ENCODE results near the gene DNAJB5. TPM values are rescaled to one million over a fixed set of nuclear protein-coding genes. Genes with fewer than 3 reads are reported as not detected.

DNAJB5 gene
- polyA plus RNA-seq, 1 experiment = 5.1 TPM

GRCh38 chr9:35027374-35027773 lies 37.8 kb downstream of the DNAJB5 start:
- no peak for DNase-seq (ENCODE audit: low read depth, low spot score)
- Histone ChIP-seq H3K4me3 (ENCODE audit: low read depth, low read length) (no peak overlapping the region), H3K27me3 (ENCODE audit: control insufficient read depth, insufficient read depth, low read length) (no peaks in the 10 kb centered on the region), H3K27ac (ENCODE audit: low read depth, low read length) (no peak overlapping the region), H3K9me3 (ENCODE audit: control insufficient read depth, insufficient read depth, low read length) (peaks cover 5% of the 10 kb centered on the region)
- TF ChIP-seq CTCF (IDR thresholded peaks at IDR 0.05; ENCODE audit: low read depth, low read length) = no peak
- ChIA-PET POLR2A (interaction anchor here (0.7 kb wide), 1 partner anchor 29 kb away, joined by 10 read pairs; no protein-coding TSS in a partner anchor), CTCF (interaction anchor here (1.3 to 3.5 kb wide), 4 partner anchors 24 to 128 kb away, joined by 4 to 13 read pairs (median 6); partner anchors contain the start of gene PIGO)

- DNase-seq (ENCODE audit: low read depth, low spot score) = no peak
- CTCF ChIA-PET = interaction anchor here (0.9 to 3.5 kb wide), 4 partner anchors 23 to 129 kb away, joined by 3 to 13 read pairs (median 6); partner anchors contain the start of gene PIGO
- Histone ChIP-seq H3K9me3 (ENCODE audit: control insufficient read depth, insufficient read depth, low read length) (peaks cover 5% of the 10 kb centered on the region), H3K4me3 (ENCODE audit: low read depth, low read length) (no peak overlapping the region), H3K27me3 (ENCODE audit: control insufficient read depth, insufficient read depth, low read length) (no peaks in the 10 kb centered on the region), H3K27ac (ENCODE audit: low read depth, low read length) (no peak overlapping the region)
- TF ChIP-seq CTCF (IDR thresholded peaks at IDR 0.05; ENCODE audit: low read depth, low read length) = no peak
- POLR2A ChIA-PET = interaction anchor here (0.7 kb wide), 1 partner anchor 29 kb away, joined by 10 read pairs; no protein-coding TSS in a partner anchor
These were observed 38.3 kb downstream of the DNAJB5 start for GRCh38 chr9:35027860-35028259.

- TF ChIP-seq CTCF (IDR thresholded peaks at IDR 0.05; ENCODE audit: low read depth, low read length) = no peak
- Histone ChIP-seq H3K27ac (ENCODE audit: low read depth, low read length) (no peak overlapping the region), H3K4me3 (ENCODE audit: low read depth, low read length) (no peak overlapping the region), H3K9me3 (ENCODE audit: control insufficient read depth, insufficient read depth, low read length) (peaks cover 5% of the 10 kb centered on the region), H3K27me3 (ENCODE audit: control insufficient read depth, insufficient read depth, low read length) (no peaks in the 10 kb centered on the region)
- POLR2A ChIA-PET = interaction anchor here (0.6 kb wide), 1 partner anchor 19 kb away, joined by 6 read pairs; no protein-coding TSS in a partner anchor
- CTCF ChIA-PET = interaction anchor here (0.9 to 3.5 kb wide), 4 partner anchors 23 to 129 kb away, joined by 3 to 13 read pairs (median 6); partner anchors contain the start of gene PIGO
- no peak for DNase-seq (ENCODE audit: low read depth, low spot score)
These were observed 38.8 kb downstream of the DNAJB5 start for GRCh38 chr9:35028341-35028740.

- POLR2A ChIA-PET = no interaction called here
These were observed 39.7 kb downstream of the DNAJB5 start for GRCh38 chr9:35029241-35029640.

More at GRCh38 chr9:35029241-35029640, 39.7 kb downstream of the DNAJB5 start:
- no peak for TF ChIP-seq CTCF (IDR thresholded peaks at IDR 0.05; ENCODE audit: low read depth, low read length)
- H3K27ac ChIP-seq (ENCODE audit: low read depth, low read length) = no peak overlapping the region
- peaks cover 5% of the 10 kb centered on the region for H3K9me3 ChIP-seq (ENCODE audit: control insufficient read depth, insufficient read depth, low read length)
- no peak overlapping the region for H3K4me3 ChIP-seq (ENCODE audit: low read depth, low read length)
- H3K27me3 ChIP-seq (ENCODE audit: control insufficient read depth, insufficient read depth, low read length) = no peaks in the 10 kb centered on the region
- no peak for DNase-seq (ENCODE audit: low read depth, low spot score)
- CTCF ChIA-PET = interaction anchor here (0.5 to 3.5 kb wide), 4 partner anchors 22 to 130 kb away, joined by 3 to 13 read pairs (median 6); no protein-coding TSS in a partner anchor

Data from AG04450 (cell line).